Fibroblast of mammary gland (primary cell): ENCODE measurements around the gene CHRM4.

ENCODE experiments used
- DNase-seq: peaks from one replicate; pipeline ENCODE4 v3.0.0-alpha.2; 2010; ENCODE audit warnings: low read depth
- H3K4me3 ChIP-seq: 2 replicates; pipeline ENCODE4 v1.5.1; 2011; ENCODE audit warnings: low read depth, mild to moderate bottlenecking, low read length, moderate library complexity; ENCODE audit not compliant: control insufficient read depth
- TF ChIP-seq, protein P1 (sequence below): conservative IDR thresholded peaks from 2 replicates; pipeline ENCODE4 v1.5.1; 2011; ENCODE audit warnings: low read depth, low read length, inconsistent platforms; ENCODE audit not compliant: control insufficient read depth, insufficient read depth

The CHRM4 gene

DNA sequence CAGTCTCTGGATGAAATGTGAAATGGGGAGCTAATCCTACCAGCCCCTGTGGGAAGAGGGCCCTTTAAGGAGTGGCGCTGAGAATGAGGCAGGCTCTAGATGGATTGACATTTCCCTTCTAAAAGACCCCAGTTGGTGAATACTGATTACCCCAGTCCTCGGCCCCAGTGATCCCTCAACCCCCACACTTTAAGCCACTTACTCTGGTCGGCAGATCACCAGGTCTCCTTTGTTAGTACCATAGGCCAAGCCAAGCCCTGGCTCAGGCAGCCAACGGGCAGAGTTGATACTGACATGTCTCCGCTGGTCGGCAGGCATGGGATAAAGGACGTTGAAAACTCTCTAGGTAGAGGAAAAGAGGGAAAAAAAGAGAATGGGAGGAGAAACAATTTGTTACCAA lies 26.1 kb upstream of the CHRM4 start:
- DNase-seq, result no peak
- TF ChIP-seq, protein P1, sequence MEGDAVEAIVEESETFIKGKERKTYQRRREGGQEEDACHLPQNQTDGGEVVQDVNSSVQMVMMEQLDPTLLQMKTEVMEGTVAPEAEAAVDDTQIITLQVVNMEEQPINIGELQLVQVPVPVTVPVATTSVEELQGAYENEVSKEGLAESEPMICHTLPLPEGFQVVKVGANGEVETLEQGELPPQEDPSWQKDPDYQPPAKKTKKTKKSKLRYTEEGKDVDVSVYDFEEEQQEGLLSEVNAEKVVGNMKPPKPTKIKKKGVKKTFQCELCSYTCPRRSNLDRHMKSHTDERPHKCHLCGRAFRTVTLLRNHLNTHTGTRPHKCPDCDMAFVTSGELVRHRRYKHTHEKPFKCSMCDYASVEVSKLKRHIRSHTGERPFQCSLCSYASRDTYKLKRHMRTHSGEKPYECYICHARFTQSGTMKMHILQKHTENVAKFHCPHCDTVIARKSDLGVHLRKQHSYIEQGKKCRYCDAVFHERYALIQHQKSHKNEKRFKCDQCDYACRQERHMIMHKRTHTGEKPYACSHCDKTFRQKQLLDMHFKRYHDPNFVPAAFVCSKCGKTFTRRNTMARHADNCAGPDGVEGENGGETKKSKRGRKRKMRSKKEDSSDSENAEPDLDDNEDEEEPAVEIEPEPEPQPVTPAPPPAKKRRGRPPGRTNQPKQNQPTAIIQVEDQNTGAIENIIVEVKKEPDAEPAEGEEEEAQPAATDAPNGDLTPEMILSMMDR, result no peak
- H3K4me3 ChIP-seq, result no peak overlapping the region

GRCh38 chr11:46414879-46415278 lies 23.3 kb upstream of the CHRM4 start:
- no peak overlapping the region for H3K4me3 ChIP-seq
- TF ChIP-seq, protein P1, result no peak
- no peak for DNase-seq

- H3K4me3 ChIP-seq, result no peak overlapping the region
- DNase-seq, result no peak
- TF ChIP-seq, protein P1, result no peak
Observed at GRCh38 chr11:46414466-46414796, 22.9 kb upstream of the CHRM4 start.

DNA sequence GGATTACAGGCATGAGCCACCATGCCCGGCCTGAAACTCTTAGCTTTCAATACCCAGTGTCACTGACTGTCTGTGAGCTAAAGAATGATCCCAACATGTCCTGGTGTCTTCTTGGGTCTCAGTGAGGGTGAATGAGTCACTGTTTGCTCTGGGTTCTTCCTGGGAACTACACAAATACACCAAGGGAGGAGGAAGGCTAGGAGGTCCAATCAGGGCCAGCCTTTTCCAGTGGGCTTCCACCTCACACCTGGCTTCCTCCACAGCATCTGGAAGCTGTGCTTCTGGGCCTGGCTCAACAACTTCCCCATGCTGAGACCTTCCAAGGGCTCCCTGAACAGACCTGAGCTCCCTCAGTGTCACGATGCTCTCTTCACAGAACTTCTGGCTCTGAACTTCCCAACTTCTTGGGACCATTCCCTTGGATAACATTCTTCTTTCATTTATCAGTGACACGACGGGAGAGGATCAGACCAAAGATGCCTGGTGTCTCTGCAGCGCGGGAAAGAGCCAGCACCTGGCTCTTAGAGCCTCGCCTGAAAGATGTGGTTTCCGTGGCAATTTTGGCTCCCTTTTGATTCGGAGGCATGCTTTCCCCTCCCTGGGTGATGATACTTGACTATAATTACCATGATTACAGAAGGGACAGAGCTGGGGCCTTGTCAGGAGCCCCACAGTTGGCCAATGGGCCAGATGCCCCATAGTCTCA lies 22.3 kb upstream of the CHRM4 start:
- no peak overlapping the region for H3K4me3 ChIP-seq
- DNase-seq, result no peak
- TF ChIP-seq, protein P1, result no peak

GRCh38 chr11:46410021-46410420 lies 18.4 kb upstream of the CHRM4 start:
- TF ChIP-seq, protein P1, result peak; percentile 29
- peak; percentile 14 for DNase-seq
- no peak overlapping the region for H3K4me3 ChIP-seq

- no peak overlapping the region for H3K4me3 ChIP-seq
- no peak for DNase-seq
- TF ChIP-seq, protein P1, result no peak
Observed at GRCh38 chr11:46408407-46408986, 16.9 kb upstream of the CHRM4 start.
